ENCODE measurements around the gene GIMD1. TPM values are rescaled to one million over a fixed set of nuclear protein-coding genes. Genes with fewer than 3 reads are reported as not detected.

Gene GIMD1
- total and polyA plus RNA-seq, 9 of the 15 experiments (the other 6 are each of a cell fraction or from before 2014, with no cell fraction given): not detected

DNA sequence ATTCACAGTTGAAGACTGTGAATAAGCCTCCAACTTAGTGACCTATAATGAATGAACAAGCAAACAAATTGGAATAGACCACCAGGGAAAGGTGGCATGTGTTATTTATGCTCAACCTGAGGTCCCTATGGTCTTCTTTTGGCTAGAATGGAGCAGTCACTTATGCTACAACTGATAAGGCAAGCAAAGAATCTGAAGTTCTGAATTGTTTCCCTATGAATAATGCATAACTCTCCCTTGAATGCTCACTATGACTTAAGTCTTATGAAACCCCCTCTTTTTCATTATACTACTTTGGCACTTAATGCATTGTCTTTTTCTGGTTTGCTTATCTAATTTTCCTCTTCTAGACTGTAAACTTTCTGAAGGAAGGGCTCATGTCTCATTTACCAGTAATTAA, 2.6 kb downstream of the GIMD1 start (continued):
- TF ChIP-seq CEBPG (CRISPR knock-in tag; IDR thresholded peaks at IDR 0.05) (no peak), CEBPG (tag; conservative IDR thresholded peaks at IDR 0.05 in 1 of 2, IDR thresholded peaks at IDR 0.05 in 1 of 2) (no peak), U2AF1 (optimal IDR thresholded peaks at IDR 0.05; ENCODE audit: low read depth, low read length) (no peak), SIN3B (IDR thresholded peaks at IDR 0.05; ENCODE audit: low read depth) (no peak), CREBBP (IDR thresholded peaks at IDR 0.05; ENCODE audit: low read depth, low read length) (no peak), POLR2G (IDR thresholded peaks at IDR 0.05; ENCODE audit: low read depth, low read length) (no peak), NFE2L1 (tag; IDR thresholded peaks at IDR 0.05; ENCODE audit: borderline replicate concordance, low read depth) (no peak), ZNF347 (CRISPR knock-in tag; IDR thresholded peaks at IDR 0.05; ENCODE audit: low read depth) (no peak), ARID1B (IDR thresholded peaks at IDR 0.05) (no peak), SIX5 (IDR thresholded peaks at IDR 0.05; ENCODE audit: borderline replicate concordance in 1 of 2, insufficient read depth in 1 of 2, low read depth in 1 of 2, low read length in 2 of 2) (no peak), SMARCC2 (IDR thresholded peaks at IDR 0.05; ENCODE audit: low read depth) (no peak), ZNF133 (CRISPR knock-in tag; IDR thresholded peaks at IDR 0.05) (no peak), ZFP1 (CRISPR knock-in tag; IDR thresholded peaks at IDR 0.05) (no peak)
- TF ChIP-seq, protein P1, sequence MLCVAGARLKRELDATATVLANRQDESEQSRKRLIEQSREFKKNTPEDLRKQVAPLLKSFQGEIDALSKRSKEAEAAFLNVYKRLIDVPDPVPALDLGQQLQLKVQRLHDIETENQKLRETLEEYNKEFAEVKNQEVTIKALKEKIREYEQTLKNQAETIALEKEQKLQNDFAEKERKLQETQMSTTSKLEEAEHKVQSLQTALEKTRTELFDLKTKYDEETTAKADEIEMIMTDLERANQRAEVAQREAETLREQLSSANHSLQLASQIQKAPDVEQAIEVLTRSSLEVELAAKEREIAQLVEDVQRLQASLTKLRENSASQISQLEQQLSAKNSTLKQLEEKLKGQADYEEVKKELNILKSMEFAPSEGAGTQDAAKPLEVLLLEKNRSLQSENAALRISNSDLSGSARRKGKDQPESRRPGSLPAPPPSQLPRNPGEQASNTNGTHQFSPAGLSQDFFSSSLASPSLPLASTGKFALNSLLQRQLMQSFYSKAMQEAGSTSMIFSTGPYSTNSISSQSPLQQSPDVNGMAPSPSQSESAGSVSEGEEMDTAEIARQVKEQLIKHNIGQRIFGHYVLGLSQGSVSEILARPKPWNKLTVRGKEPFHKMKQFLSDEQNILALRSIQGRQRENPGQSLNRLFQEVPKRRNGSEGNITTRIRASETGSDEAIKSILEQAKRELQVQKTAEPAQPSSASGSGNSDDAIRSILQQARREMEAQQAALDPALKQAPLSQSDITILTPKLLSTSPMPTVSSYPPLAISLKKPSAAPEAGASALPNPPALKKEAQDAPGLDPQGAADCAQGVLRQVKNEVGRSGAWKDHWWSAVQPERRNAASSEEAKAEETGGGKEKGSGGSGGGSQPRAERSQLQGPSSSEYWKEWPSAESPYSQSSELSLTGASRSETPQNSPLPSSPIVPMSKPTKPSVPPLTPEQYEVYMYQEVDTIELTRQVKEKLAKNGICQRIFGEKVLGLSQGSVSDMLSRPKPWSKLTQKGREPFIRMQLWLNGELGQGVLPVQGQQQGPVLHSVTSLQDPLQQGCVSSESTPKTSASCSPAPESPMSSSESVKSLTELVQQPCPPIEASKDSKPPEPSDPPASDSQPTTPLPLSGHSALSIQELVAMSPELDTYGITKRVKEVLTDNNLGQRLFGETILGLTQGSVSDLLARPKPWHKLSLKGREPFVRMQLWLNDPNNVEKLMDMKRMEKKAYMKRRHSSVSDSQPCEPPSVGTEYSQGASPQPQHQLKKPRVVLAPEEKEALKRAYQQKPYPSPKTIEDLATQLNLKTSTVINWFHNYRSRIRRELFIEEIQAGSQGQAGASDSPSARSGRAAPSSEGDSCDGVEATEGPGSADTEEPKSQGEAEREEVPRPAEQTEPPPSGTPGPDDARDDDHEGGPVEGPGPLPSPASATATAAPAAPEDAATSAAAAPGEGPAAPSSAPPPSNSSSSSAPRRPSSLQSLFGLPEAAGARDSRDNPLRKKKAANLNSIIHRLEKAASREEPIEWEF (CRISPR knock-in tag; IDR thresholded peaks at IDR 0.05): no peak
- TF ChIP-seq, protein P2, sequence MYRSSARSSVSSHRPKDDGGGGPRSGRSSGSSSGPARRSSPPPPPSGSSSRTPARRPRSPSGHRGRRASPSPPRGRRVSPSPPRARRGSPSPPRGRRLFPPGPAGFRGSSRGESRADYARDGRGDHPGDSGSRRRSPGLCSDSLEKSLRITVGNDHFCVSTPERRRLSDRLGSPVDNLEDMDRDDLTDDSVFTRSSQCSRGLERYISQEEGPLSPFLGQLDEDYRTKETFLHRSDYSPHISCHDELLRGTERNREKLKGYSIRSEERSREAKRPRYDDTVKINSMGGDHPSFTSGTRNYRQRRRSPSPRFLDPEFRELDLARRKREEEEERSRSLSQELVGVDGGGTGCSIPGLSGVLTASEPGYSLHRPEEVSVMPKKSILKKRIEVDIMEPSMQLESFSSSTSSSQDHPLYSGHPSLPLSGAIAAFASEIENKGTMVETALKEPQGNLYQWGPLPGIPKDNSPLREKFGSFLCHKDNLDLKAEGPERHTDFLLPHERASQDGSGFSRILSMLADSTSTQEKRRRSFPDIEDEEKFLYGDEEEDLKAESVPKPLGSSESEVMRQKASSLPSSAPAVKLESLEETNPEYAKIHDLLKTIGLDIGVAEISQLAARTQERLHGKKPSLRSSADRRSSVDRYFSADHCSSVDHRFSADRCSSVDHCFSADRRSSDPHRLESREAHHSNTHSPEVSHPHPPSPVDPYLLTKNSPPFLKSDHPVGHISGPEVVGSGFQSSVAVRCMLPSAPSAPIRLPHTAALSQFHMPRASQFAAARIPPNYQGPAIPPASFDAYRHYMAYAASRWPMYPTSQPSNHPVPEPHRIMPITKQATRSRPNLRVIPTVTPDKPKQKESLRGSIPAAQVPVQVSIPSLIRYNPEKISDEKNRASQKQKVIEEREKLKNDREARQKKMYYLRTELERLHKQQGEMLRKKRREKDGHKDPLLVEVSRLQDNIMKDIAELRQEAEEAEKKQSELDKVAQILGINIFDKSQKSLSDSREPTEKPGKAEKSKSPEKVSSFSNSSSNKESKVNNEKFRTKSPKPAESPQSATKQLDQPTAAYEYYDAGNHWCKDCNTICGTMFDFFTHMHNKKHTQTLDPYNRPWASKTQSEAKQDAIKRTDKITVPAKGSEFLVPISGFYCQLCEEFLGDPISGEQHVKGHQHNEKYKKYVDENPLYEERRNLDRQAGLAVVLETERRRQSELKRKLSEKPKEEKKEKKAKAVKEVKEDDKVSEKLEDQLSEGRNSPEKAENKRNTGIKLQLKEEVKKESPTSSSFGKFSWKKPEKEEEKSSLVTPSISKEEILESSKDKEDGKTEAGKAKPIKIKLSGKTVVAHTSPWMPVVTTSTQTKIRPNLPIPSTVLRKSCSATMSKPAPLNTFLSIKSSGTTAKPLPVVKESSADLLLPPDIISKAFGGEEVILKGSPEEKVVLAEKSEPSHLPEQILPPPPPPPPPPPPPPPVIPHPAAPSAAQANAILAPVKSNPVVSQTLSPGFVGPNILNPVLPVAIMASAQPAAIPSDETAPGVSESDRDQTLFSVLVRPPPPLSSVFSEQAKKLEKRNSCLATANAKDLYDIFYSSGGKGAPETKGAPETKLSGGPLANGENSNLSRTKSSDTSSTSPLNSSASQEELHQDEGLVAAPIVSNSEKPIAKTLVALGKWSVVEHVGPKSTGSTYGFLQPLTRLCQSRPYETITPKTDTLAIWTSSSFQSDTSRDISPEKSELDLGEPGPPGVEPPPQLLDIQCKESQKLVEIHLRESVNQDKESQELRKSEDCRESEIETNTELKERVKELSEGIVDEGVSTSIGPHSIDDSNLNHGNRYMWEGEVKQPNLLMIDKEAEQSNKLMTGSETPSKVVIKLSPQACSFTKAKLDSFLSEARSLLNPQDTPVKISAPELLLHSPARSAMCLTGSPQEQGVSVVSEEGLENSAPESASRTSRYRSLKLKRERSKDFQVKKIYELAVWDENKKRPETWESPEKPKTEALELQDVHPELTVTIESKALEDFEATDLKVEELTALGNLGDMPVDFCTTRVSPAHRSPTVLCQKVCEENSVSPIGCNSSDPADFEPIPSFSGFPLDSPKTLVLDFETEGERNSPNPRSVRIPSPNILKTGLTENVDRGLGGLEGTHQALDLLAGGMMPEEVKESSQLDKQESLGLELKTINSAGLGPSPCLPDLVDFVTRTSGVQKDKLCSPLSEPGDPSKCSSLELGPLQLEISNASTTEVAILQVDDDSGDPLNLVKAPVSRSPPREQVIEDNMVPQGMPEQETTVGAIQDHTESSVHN (IDR thresholded peaks at IDR 0.05; ENCODE audit: borderline replicate concordance in 1 of 2, low read depth in 1 of 2): no peak

Data from K562 (cell line).